Right hindlimb (tissue), 1 donor: ENCODE measurements around the gene IER5L.
"Not testable (repeated sequence)": the region's sequence is repeated elsewhere in the genome, so short reads cannot be mapped to it uniquely, and the experiment has no call there.

Experiments
- DNase-seq: peaks from one replicate; pipeline ENCODE4 v3.0.0-alpha.2; 2018

IER5L gene

DNA sequence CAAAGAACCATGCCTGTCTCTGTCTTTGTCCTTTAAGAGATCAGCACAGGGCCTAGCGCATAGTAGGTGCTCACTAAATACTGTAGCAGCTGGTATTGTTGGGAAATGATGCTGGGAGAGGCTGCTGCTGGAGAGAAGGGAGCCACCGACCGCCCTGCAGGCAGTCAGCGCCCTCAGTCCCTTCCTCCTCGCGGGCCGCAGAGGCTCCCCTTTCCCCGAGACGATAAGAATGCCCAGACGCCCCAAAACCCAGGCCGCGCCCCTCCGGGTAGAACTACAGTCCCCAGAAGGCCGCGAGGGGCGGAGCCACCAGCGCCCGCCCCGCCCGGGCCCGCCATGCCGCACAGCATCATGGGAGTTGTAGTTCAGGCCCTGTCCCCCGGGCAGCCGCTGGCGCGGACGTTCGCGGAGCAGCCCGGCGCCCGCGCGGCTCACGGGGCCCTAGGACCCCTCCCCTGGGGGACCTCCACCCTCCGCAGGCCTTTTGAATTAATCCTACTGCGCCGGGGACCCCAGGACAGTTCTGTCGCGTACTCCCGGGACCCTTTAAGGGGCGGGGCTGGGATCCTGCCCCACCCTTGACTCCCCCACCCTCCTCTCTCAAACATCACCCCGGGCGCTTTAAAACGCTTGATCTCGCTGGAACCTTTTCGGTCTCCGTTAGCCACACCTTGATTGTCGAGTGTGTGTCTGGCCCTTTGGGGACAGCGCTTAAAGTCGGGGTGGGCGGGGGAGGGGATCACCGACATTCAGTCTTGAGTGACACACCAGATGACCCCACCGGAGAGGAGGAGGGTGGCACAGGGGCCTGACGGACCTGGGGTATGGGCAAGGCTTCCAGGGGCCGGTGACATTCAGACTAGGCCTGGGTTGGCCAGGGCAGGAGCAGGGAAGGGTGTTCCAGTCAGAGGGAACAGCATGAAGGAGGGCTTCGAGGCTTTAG lies 24.8 kb upstream of the IER5L start:
- peak; percentile 90 for DNase-seq

- no peak for DNase-seq
Measured at GRCh38 chr9:129201866-129202265, 23.8 kb upstream of the IER5L start.

GRCh38 chr9:129201289-129201688 lies 23.2 kb upstream of the IER5L start:
- DNase-seq = no peak

- DNase-seq = no peak
Measured at GRCh38 chr9:129200255-129200654, 22.2 kb upstream of the IER5L start.

DNA sequence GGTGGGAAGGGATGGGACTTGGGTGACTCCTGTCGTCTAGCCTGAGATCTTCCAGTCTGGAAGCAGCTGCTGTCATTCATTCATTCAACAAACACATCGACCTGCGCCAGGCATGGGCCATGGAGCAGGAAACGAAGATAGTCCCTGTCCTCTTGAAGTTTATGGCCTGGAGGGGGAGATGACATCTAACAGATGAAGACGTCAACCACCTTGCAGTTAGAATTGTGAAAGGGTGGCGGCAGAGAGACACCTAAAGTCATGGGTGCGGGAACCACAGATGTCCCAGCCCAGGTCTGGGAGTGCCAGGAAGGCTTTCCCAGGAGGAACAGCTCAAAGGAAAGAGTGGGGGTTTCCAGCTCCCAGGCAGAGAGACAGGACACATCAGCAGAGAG lies 21.0 kb upstream of the IER5L start:
- DNase-seq = no peak

GRCh38 chr9:129198319-129199043 lies 20.4 kb upstream of the IER5L start:
- peak; percentile 68 for DNase-seq

- no peak for DNase-seq
Measured at GRCh38 chr9:129197978-129198318, 19.9 kb upstream of the IER5L start.

DNA sequence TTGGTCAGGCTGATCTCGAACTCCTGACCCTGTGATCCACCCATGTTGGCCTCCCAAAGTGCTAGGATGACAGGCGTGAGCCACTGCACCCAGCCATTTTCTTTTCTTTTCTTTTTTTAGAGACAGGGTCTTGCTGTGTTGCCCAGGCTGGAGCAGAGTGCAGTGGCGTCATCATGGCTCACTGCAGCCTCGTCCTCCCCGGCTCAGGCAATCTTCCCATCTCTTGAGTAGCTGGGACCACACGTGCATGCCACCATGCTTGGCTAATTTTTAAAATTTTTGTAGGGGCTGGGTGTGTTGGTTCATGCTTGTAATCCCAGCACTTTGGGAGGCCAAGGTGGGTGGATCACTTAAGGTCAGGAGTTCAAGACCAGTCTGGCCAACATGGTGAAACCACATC lies 19.0 kb upstream of the IER5L start:
- DNase-seq = not testable (repeated sequence)

DNA sequence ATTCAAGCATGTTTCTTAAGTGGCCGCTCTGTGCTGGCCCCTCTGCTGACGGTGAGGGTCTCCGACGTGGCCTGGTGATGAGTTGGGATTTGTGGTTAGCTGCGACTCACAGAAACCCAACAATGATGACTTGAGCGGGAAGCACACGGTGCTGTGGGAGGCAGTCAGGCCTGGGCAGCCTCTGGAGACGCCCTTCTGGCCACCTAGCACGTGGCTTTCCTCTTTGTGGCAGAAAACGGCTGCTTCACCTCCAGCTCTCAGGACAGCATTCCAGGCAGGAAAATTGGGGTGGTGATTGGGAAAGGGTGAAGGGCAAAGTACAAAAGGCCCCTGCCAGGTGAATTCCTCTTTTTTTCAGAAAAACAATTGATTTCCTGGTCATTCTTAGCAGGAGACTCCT lies 17.5 kb upstream of the IER5L start:
- no peak for DNase-seq

- DNase-seq = no peak
Measured at GRCh38 chr9:129194221-129194620, 16.2 kb upstream of the IER5L start.

- DNase-seq = no peak
Measured at GRCh38 chr9:129193655-129194054, 15.6 kb upstream of the IER5L start.

- DNase-seq = no peak
Measured at GRCh38 chr9:129191234-129191633, 13.2 kb upstream of the IER5L start.

GRCh38 chr9:129189971-129190370 lies 11.9 kb upstream of the IER5L start:
- not testable (repeated sequence) for DNase-seq

DNA sequence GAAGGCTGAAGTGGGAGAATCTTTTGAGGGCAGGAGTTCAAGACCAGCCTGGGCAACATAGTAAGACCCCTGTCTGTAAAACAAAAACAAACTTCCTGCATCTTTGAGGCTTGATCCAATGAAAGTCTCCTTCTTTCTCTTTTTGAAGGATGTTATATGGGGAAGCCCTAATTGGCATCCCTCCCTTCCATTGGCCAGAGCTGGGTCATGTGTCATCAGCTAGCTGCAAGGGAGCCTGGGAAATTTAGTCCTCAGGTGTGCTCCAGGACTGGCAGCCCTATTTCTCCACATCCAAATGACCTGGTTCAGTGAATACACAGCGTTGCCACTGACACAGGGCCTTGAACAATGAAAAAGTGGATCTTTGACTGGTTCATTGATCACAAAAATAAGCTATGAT lies 9.0 kb upstream of the IER5L start:
- DNase-seq = no peak

DNA sequence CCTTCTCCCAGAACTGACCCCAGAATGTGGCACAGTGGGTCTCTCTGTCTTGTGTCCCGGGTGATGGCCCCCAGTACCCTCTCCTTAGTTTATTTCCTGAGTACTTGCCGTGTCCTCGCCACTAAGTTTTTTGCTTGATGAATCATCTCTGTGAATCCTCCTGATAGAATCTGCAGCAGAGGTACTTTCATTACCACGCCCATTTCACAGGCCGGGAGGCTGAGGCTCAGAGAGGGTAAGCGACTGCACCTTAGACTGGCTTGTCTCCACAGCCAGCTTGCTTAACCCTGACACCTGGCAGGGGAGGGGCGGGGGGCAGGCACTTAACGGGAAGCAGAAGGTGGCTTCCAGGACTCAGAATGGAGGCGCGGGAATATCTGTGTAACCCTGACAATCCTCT lies 7.9 kb upstream of the IER5L start:
- DNase-seq = no peak

- no peak for DNase-seq
Measured at GRCh38 chr9:129185402-129185801, 7.3 kb upstream of the IER5L start.

GRCh38 chr9:129184596-129185122 lies 6.6 kb upstream of the IER5L start:
- no peak for DNase-seq

DNA sequence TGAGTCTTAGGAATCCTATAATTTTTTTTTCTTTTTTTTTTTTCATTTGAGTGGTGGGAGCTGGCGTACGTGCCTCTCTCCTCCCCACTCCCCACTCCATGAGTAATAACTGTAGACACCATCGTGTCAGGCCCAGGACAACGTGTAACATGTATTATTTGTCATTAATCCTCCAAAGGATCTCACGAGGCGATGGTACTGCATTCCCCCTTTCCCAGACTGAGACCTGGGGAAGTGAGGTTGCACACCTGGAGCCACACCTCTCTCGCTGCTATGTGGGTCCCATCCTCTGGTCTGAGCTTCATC lies 6.1 kb upstream of the IER5L start:
- no peak for DNase-seq

- no peak for DNase-seq
Measured at GRCh38 chr9:129183495-129184218, 5.6 kb upstream of the IER5L start.

- DNase-seq = no peak
Measured at GRCh38 chr9:129182625-129183494, 4.8 kb upstream of the IER5L start.

DNA sequence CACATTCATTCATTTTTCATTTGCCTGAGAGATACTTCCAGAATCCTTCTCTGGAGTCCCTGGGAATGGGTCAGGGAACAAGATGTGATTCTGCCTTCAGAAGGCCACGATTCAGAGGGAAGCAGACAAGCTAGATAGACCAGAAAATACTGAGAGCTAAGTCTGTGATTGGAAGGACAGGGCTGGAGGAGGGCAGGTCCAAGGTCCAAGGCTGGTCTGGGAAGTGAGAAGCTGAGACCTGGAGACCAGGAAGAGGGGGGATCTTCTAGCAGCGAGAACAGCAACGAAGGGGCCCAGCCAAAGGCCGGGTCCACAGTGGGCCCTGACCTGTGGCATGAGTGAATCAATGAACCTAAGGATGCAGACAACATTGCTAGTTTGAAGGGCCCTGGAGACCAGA lies 4.1 kb upstream of the IER5L start:
- no peak for DNase-seq

DNA sequence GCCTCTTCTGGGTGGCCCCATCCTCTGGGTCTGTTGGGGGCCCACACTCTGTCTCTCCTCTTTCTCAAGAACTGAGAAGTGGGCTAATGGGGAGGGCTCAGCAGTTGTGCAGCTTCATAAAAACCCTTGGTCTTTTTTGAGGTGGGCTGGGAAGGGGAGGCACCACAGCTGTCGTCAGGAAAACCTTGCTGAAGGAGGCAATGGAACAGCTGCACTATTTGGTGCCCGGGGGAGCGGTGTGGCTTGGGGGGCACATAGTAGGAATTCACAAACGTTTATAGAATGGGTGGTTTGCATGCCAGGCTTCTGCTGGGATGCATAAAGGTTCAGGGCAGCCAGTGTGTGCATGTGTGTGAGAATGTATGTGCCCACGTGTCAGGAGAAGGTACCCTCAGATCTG lies 3.2 kb upstream of the IER5L start:
- no peak for DNase-seq
